Measurements from ENCODE around the gene VEPH1.

DNA sequence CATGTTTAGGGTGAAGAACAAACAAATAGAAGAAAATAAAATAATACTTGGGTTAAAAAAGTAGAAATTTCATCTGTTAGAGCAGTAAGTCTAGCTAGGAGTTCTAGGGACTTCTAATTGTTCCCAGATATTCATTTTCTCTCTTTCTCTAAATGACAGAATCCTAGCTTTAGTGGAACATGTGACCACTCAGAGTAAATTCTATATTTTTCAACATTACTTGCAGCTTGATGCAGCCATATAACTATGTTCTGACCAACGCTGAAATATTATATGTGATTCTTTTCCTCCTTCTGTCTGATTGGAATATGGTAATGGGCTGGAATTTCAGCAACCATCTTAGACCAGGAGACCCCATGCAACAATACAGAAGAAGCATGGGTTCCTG, 58.4 kb downstream of the VEPH1 start:
- TF ChIP-seq, protein P1, sequence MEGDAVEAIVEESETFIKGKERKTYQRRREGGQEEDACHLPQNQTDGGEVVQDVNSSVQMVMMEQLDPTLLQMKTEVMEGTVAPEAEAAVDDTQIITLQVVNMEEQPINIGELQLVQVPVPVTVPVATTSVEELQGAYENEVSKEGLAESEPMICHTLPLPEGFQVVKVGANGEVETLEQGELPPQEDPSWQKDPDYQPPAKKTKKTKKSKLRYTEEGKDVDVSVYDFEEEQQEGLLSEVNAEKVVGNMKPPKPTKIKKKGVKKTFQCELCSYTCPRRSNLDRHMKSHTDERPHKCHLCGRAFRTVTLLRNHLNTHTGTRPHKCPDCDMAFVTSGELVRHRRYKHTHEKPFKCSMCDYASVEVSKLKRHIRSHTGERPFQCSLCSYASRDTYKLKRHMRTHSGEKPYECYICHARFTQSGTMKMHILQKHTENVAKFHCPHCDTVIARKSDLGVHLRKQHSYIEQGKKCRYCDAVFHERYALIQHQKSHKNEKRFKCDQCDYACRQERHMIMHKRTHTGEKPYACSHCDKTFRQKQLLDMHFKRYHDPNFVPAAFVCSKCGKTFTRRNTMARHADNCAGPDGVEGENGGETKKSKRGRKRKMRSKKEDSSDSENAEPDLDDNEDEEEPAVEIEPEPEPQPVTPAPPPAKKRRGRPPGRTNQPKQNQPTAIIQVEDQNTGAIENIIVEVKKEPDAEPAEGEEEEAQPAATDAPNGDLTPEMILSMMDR (IDR thresholded peaks at IDR 0.05) = no peak
- TF ChIP-seq POLR2AphosphoS5 (IDR thresholded peaks at IDR 0.05; ENCODE audit: low read depth, low read length) (no peak), SIN3A (IDR thresholded peaks at IDR 0.05; ENCODE audit: borderline replicate concordance, insufficient read depth, low read depth, low read length) (no peak), TCF7L2 (IDR thresholded peaks at IDR 0.05; ENCODE audit: low read depth, low read length) (no peak)
